WTC11 (cell line): ENCODE data around the gene UFM1.

Source experiments
- CREB1 ChIP-seq: sonication (generic); formaldehyde crosslinking; IDR thresholded peaks from 2 replicates; pipeline ENCODE4 v1.8.0; 2023; ENCODE audit warnings: mild to moderate bottlenecking, missing genetic modification reagents
- GTF2I ChIP-seq: fragments of 250-450 bp; sonication (Bioruptor Pico); conservative IDR thresholded peaks from 2 replicates; pipeline ENCODE4 v1.4.0; 2021; ENCODE audit warnings: mild to moderate bottlenecking
- TEAD4 ChIP-seq: sonication (generic); formaldehyde crosslinking; IDR thresholded peaks from 2 replicates; pipeline ENCODE4 v1.8.0; 2022; ENCODE audit warnings: mild to moderate bottlenecking, missing genetic modification reagents
- TF ChIP-seq, protein P1 (sequence below): fragments of 200-600 bp; IDR thresholded peaks from 2 replicates; pipeline ENCODE4 v1.8.0; 2022; ENCODE audit warnings: antibody characterized with exemption

DNA sequence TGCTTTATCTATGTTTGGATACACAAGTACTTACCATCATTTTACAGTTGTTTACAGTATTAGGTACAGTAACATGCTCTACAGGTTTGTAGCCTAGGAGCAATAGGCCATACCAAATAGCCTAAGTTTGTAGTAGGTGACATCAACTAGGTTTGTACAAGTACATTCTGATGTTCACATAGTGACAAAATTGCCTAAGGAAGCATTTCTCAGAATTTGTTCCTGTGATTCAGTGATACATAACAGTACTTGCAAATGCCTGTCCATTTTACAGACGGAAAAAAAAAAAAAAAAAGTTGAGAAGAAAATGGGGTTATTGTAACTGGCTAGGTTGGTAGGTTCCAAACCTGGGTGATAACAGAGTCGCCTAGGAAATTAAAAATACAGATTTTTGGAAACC lies 13.6 kb downstream of the UFM1 start:
- TF ChIP-seq TEAD4 (CRISPR knock-in tag), result no peak
- TF ChIP-seq GTF2I (CRISPR knock-in tag), result no peak
- no peak for TF ChIP-seq CREB1 (CRISPR knock-in tag)
- TF ChIP-seq, protein P1, sequence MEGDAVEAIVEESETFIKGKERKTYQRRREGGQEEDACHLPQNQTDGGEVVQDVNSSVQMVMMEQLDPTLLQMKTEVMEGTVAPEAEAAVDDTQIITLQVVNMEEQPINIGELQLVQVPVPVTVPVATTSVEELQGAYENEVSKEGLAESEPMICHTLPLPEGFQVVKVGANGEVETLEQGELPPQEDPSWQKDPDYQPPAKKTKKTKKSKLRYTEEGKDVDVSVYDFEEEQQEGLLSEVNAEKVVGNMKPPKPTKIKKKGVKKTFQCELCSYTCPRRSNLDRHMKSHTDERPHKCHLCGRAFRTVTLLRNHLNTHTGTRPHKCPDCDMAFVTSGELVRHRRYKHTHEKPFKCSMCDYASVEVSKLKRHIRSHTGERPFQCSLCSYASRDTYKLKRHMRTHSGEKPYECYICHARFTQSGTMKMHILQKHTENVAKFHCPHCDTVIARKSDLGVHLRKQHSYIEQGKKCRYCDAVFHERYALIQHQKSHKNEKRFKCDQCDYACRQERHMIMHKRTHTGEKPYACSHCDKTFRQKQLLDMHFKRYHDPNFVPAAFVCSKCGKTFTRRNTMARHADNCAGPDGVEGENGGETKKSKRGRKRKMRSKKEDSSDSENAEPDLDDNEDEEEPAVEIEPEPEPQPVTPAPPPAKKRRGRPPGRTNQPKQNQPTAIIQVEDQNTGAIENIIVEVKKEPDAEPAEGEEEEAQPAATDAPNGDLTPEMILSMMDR, result no peak
